ENCODE data around the gene SIAH2. TPM values are rescaled to one million over a fixed set of nuclear protein-coding genes. Genes with fewer than 3 reads are reported as not detected.

SIAH2 gene
- total and polyA plus RNA-seq, 2 of the 8 experiments (the other 6 are each of a cell fraction or from before 2014, with no cell fraction given): 23.9 to 34.2 TPM

GRCh38 chr3:150699068-150699639, 63.8 kb downstream of the SIAH2 start:
- CTCF ChIA-PET (ENCODE audit: partially characterized antibody): interaction anchor here (0.6 to 1.0 kb wide), 2 partner anchors 8 to 166 kb away, joined by 3 read pairs; no protein-coding TSS in a partner anchor
- POLR2A ChIA-PET (ENCODE audit: partially characterized antibody): interaction anchor here (0.6 kb wide), 1 partner anchor 668 kb away, joined by 3 read pairs; no protein-coding TSS in a partner anchor
- FAIRE-seq (no peak), DNase-seq (ENCODE audit: low read depth in 1 of 2, low spot score in 2 of 2) (no peak)
- Histone ChIP-seq H3K14ac (ENCODE audit: insufficient read length) (no peak overlapping the region), H3K23me2 (ENCODE audit: low read depth, low read length) (peaks cover 8% of the 10 kb centered on the region), H3K56ac (replicated peaks; ENCODE audit: insufficient read length, low read depth, low read length) (no peak overlapping the region), H2AK5ac (ENCODE audit: low read depth, low read length) (no peak overlapping the region), H2BK20ac (ENCODE audit: low read length) (no peak overlapping the region), H3K27me3 (replicated peaks in 1 of 4; ENCODE audit: control insufficient read depth in 3 of 4, extremely low read depth in 1 of 4, insufficient read depth in 3 of 4, low read length in 3 of 4) (peaks cover 0 to 3% (median 0%) of the 10 kb centered on the region in 4 experiments; a peak in 2 of 7 replicates), H3K9ac (replicated peaks in 1 of 4; ENCODE audit: extremely low read depth in 1 of 4, low read depth in 3 of 4, low read length in 3 of 4) (no peak overlapping the region), H3K18ac (ENCODE audit: extremely low read depth, low read length) (no peak overlapping the region), H2AFZ (ENCODE audit: low read length) (no peak overlapping the region), H3K79me2 (ENCODE audit: control insufficient read depth in 1 of 2, insufficient read depth in 2 of 2, low read length in 2 of 2) (no peaks in the 10 kb centered on the region), H4K91ac (replicated peaks; ENCODE audit: insufficient read length, low read length) (no peak overlapping the region), H4K20me1 (replicated peaks in 1 of 2; ENCODE audit: control insufficient read depth in 1 of 2, insufficient read depth in 2 of 2, low read length in 2 of 2) (no peaks in the 10 kb centered on the region), H3K27ac (ENCODE audit: low read depth, low read length) (no peak overlapping the region), H2BK120ac (replicated peaks; ENCODE audit: low read depth, low read length) (no peak overlapping the region), H2BK15ac (ENCODE audit: low read length) (no peak overlapping the region), H3K79me1 (ENCODE audit: low read depth, low read length) (no peaks in the 10 kb centered on the region), H3K4me1 (replicated peaks in 1 of 4; ENCODE audit: control insufficient read depth in 3 of 4, insufficient read depth in 4 of 4, low read length in 3 of 4) (peaks cover 0 to 6% (median 3%) of the 10 kb centered on the region in 4 experiments; a peak in 4 of 7 replicates), H4K5ac (ENCODE audit: insufficient read length, low read depth, low read length) (no peak overlapping the region), H3K4ac (replicated peaks; ENCODE audit: insufficient read length, low read depth, low read length) (no peak overlapping the region), H3K9me3 (ENCODE audit: insufficient read depth in 2 of 2, low read depth in 1 of 2, low read length in 1 of 2) (peaks cover 0 to 10% of the 10 kb centered on the region in 2 experiments; a peak in 2 of 4 replicates), H2BK5ac (ENCODE audit: low read depth, low read length) (no peak overlapping the region), H4K8ac (ENCODE audit: extremely low read depth, insufficient read depth, low read length) (no peak overlapping the region), H3K4me3 (ENCODE audit: extremely low read depth in 1 of 4, insufficient read depth in 2 of 4, low read depth in 3 of 4, low read length in 4 of 4) (no peak overlapping the region), H3K36me3 (ENCODE audit: control insufficient read depth in 2 of 4, insufficient read depth in 4 of 4, low read length in 3 of 4) (no peaks in the 10 kb centered on the region), H3K23ac (ENCODE audit: insufficient read length) (no peak overlapping the region), H2BK12ac (ENCODE audit: low read depth, low read length) (no peak overlapping the region), H3K4me2 (ENCODE audit: insufficient read depth in 1 of 2, low read depth in 2 of 2, low read length in 2 of 2) (no peak overlapping the region)
- WGBS, 2 experiments (ENCODE audit: extremely low coverage in 1 of 2, insufficient coverage in 1 of 2, insufficient read length in 1 of 2, insufficient replicate concordance in 2 of 2, low coverage in 1 of 2, low lambda C conversion rate in 2 of 2, missing lambda C conversion rate in 1 of 2): 93% methylated on average over 2 of the region's 2 CpGs; no CpG with 5 or more reads in 1 of the 2 experiments
- TF ChIP-seq POLR2A (IDR thresholded peaks at IDR 0.05; ENCODE audit: control extremely low read depth in 1 of 2, low read depth in 2 of 2, low read length in 2 of 2): no peak
- no peak for TF ChIP-seq BRCA1 (IDR thresholded peaks at IDR 0.05; ENCODE audit: low read depth, low read length)
- TF ChIP-seq SP4 (IDR thresholded peaks at IDR 0.05; ENCODE audit: low read length): no peak
- TF ChIP-seq TAF7 (optimal IDR thresholded peaks at IDR 0.05; ENCODE audit: borderline replicate concordance, low read depth, low read length): no peak
- no peak for TF ChIP-seq YY1 (IDR thresholded peaks at IDR 0.05; ENCODE audit: low read depth, low read length)
- no peak for TF ChIP-seq CHD2 (IDR thresholded peaks at IDR 0.05; ENCODE audit: low read length)
- TF ChIP-seq GTF2F1 (IDR thresholded peaks at IDR 0.05; ENCODE audit: borderline replicate concordance, low read depth, low read length): no peak
- no peak for TF ChIP-seq TAF1 (IDR thresholded peaks at IDR 0.05; ENCODE audit: low read depth, low read length)
- no peak for TF ChIP-seq RXRA (IDR thresholded peaks at IDR 0.05; ENCODE audit: insufficient read depth, low read depth, low read length)
